ENCODE measurements around the gene TAF4. TPM values are rescaled to one million over a fixed set of nuclear protein-coding genes. Genes with fewer than 3 reads are reported as not detected.

TAF4 gene
- total RNA-seq, 1 experiment from 2014 or later = 21.0 TPM

GRCh38 chr20:62040381-62040922, 25.2 kb downstream of the TAF4 start:
- CTCF ChIA-PET = no interaction called here
- in situ Hi-C loops (cut with HindIII; ENCODE audit: low pct_unique_long_range_greater_than_20kb, low sequenced_read_pairs) = no loop called here
- no peaks in the 10 kb centered on the region for H3K9me3 ChIP-seq (ENCODE audit: control insufficient read depth, insufficient read depth, low read depth, low read length)

GRCh38 chr20:62039738-62040137, 25.9 kb downstream of the TAF4 start:
- no peak overlapping the region for H3K27ac ChIP-seq (ENCODE audit: low read length)
- BruUV-seq (replicated peaks) = no TSS peak
- in situ Hi-C loops (cut with HindIII; ENCODE audit: low pct_unique_long_range_greater_than_20kb, low sequenced_read_pairs) = no loop called here
- H3K9me3 ChIP-seq (ENCODE audit: control insufficient read depth, insufficient read depth, low read depth, low read length) = no peaks in the 10 kb centered on the region
- H3K4me3 ChIP-seq (ENCODE audit: low read depth in 2 of 2, low read length in 2 of 2) = no peak overlapping the region
- ChIA-PET POLR2A (no interaction called here), CTCF (no interaction called here)
- H3K4me1 ChIP-seq (ENCODE audit: control insufficient read depth, insufficient read depth, low read length) = peaks cover 4% of the 10 kb centered on the region; the same call in 1 of the 2 replicates
- ATAC-seq = no peak
- TF ChIP-seq REST (IDR thresholded peaks at IDR 0.05; ENCODE audit: insufficient read depth in 1 of 2, low read depth in 2 of 2, low read length in 1 of 2) = no peak
- TF ChIP-seq SIN3A (IDR thresholded peaks at IDR 0.05; ENCODE audit: borderline replicate concordance, insufficient read depth, low read depth, low read length) = no peak
- no peak for TF ChIP-seq TCF7L2 (IDR thresholded peaks at IDR 0.05; ENCODE audit: low read depth, low read length)
- no peak for TF ChIP-seq CTCF (IDR thresholded peaks at IDR 0.05)
- TF ChIP-seq POLR2AphosphoS5 (IDR thresholded peaks at IDR 0.05; ENCODE audit: low read depth, low read length) = no peak
- intact Hi-C loops (cut with micrococcal nuclease; ENCODE audit: unreplicated experiment) = no loop called here
- no peak for DNase-seq (ENCODE audit: low read depth, low spot score)
- H3K27me3 ChIP-seq (ENCODE audit: control insufficient read depth, insufficient read depth, low read length) = no peaks in the 10 kb centered on the region
- H3K36me3 ChIP-seq (ENCODE audit: control insufficient read depth, insufficient read depth, low read length) = no peaks in the 10 kb centered on the region

More at GRCh38 chr20:62040381-62040922, 25.2 kb downstream of the TAF4 start:
- DNase-seq (ENCODE audit: low read depth, low spot score) = no peak
- peaks cover 4% of the 10 kb centered on the region; the same call in 1 of the 2 replicates for H3K4me1 ChIP-seq (ENCODE audit: control insufficient read depth, insufficient read depth, low read length)
- POLR2A ChIA-PET = no interaction called here
- no peak overlapping the region for H3K27ac ChIP-seq (ENCODE audit: low read length)
- intact Hi-C loops (cut with micrococcal nuclease; ENCODE audit: unreplicated experiment) = no loop called here
- H3K36me3 ChIP-seq (ENCODE audit: control insufficient read depth, insufficient read depth, low read length) = no peaks in the 10 kb centered on the region
- no peak for TF ChIP-seq SIN3A (IDR thresholded peaks at IDR 0.05; ENCODE audit: borderline replicate concordance, insufficient read depth, low read depth, low read length)
- TF ChIP-seq POLR2AphosphoS5 (IDR thresholded peaks at IDR 0.05; ENCODE audit: low read depth, low read length) = no peak
- no peak for TF ChIP-seq CTCF (IDR thresholded peaks at IDR 0.05)
- TF ChIP-seq REST (IDR thresholded peaks at IDR 0.05; ENCODE audit: insufficient read depth in 1 of 2, low read depth in 2 of 2, low read length in 1 of 2) = no peak
- TF ChIP-seq TCF7L2 (IDR thresholded peaks at IDR 0.05; ENCODE audit: low read depth, low read length) = no peak
- no peak overlapping the region for H3K4me3 ChIP-seq (ENCODE audit: low read depth in 2 of 2, low read length in 2 of 2)
- no peaks in the 10 kb centered on the region for H3K27me3 ChIP-seq (ENCODE audit: control insufficient read depth, insufficient read depth, low read length)
- BruUV-seq (replicated peaks) = no TSS peak
- no peak for ATAC-seq

All from Panc1 (cell line).